Measurements from ENCODE around the gene GRB10. TPM values are rescaled to one million over a fixed set of nuclear protein-coding genes. Genes with fewer than 3 reads are reported as not detected.

The GRB10 gene
- polyA plus RNA-seq = 0.67 and 2.0 TPM in 2 replicates

DNA sequence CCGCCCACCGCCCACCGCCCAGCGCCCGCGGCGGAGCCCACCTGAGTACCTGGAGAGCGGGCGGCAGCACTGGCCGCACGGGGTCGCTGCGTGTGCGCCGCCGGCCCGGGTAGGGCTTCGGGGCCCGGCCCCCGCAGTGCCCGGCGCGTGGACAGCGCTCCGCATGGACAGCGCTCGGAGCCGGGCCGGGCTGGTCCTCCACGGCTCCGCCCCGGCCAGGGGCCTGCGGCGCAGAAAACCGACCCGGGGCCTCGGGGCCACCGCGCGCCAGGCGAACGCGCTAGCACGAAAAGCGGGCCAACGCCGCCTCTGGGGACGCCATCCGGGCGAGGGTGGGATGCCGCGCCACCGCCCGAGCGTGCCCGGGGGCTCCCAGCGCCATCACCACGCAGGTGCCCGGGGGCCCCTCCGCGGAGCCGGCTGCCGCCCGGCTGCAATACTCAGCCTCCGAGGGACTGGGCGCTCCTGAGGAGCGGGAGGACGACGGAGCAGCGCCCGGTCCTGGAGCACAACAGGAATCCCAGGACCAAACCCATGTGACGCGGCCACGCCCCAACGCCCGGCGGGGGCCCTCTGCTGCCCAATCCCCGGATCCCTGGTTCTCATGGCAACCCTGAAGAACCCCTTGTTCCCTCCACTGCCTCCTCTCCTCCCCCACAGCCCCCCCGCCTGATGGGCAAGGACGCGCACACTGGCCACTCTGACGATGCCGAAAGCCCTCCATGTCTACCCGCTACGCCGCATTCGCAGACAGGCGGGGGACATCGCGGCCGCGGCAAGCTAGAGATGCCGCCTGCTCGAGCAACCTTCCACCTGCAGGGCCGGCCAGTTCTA is at the start of gene GRB10:
TSS of gene GRB10 (minus strand) at position 522 of the 834 bp plus-strand sequence. CDS start 50,574 bp downstream, outside the sequence.

DNA sequence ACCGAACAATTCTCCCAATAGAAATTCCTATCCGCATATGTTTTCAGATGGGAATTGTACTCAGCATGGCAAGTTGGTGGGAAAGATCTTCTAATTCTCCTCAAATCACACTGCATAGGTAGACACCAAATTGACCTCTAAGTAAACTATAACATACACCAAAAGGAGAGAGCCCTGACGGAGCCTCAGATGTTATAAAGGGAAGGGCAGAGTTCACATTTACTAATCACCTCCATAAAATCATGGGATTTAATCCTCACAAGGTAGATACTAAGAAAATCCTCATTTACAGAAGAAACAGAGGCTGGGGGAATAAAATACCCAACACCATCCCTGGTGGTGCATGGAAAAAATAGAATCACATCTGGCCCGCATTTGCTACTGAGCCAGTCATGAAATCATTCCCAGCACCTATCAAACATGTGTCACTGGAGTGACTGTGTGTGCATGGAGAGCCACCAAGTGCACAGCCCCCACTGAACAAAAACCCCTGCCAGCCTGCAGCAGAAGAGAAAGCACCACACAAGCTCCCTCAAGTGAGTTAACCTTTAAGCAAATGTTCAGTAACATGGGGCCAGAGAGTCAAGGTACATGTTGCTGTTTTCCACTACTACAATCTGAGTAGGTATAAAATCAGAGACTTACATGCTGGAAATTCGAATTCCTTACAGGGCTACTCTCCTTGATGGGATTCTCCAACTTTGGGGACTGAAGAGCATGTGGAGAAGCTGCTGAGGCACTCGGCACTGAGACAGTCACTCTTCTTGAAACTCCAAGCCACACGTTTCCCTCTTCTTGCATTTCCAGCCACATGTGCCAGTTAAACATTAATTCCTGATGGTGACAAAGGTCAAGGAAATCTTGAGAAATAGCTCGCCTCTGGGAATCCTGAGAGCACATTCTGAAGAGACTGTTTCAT is 217.8 kb downstream of the GRB10 start, which contains the start of gene DDC:
TSS of gene DDC (minus strand) at position 766 of the 919 bp plus-strand sequence. CDS start 21,320 bp downstream, outside the sequence.

Other genes with a start within 250 kb of the GRB10 start
- gene DDC, start 217.5 kb downstream of the GRB10 start, polyA plus RNA-seq = 7.0 and 7.1 TPM in 2 replicates

Measured in Purkinje cell (primary cell).